ENCODE measurements around the gene C15orf39.
"Not testable (repeated sequence)": the region's sequence is repeated elsewhere in the genome, so short reads cannot be mapped to it uniquely, and the experiment has no call there.

The C15orf39 gene

GRCh38 chr15:75212200-75212858 lies 10.6 kb downstream of the C15orf39 start:
- TF ChIP-seq CTCF (conservative IDR thresholded peaks at IDR 0.05; ENCODE audit: low read depth, low read length) = no peak
- no peak for DNase-seq (ENCODE audit: low read depth)

DNA sequence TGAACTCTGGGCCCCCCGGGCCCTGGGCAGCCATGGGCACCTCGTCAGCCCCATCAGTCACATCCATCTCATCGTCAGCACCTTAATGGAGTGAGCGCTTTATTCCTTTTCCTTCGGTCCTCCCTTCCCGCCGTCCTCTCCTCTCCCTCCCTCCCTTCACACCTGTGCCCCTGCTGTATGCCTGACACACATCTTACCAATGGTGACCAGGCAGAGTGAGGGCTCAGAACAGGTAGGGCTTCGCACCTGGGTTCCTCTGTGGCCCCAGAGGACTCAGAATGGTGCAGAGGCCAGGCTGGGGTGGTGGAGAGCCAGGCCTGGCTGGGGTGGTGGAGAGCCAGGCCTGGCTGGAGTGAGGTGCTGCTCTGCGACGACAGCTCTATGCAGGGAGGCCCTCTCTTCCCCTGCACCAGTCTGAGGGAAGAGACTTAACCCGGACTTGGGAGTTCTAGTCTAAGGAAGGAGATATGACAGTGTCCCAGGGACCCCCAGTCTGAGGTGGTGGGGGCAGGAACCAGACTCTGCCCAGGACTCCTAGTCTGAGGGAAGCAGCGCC lies 11.6 kb downstream of the C15orf39 start:
- TF ChIP-seq CTCF (conservative IDR thresholded peaks at IDR 0.05; ENCODE audit: low read depth, low read length) = no peak
- no peak for DNase-seq (ENCODE audit: low read depth)
- H3K4me3 ChIP-seq (ENCODE audit: low read depth, low read length) = no peak overlapping the region

More at GRCh38 chr15:75212200-75212858, 10.6 kb downstream of the C15orf39 start:
- no peak overlapping the region for H3K4me3 ChIP-seq (ENCODE audit: low read depth, low read length)

- no peak overlapping the region for H3K4me3 ChIP-seq (ENCODE audit: low read depth, low read length)
- no peak for DNase-seq (ENCODE audit: low read depth)
- TF ChIP-seq CTCF (conservative IDR thresholded peaks at IDR 0.05; ENCODE audit: low read depth, low read length) = no peak
Observed at GRCh38 chr15:75213768-75214221, 12.1 kb downstream of the C15orf39 start.

DNA sequence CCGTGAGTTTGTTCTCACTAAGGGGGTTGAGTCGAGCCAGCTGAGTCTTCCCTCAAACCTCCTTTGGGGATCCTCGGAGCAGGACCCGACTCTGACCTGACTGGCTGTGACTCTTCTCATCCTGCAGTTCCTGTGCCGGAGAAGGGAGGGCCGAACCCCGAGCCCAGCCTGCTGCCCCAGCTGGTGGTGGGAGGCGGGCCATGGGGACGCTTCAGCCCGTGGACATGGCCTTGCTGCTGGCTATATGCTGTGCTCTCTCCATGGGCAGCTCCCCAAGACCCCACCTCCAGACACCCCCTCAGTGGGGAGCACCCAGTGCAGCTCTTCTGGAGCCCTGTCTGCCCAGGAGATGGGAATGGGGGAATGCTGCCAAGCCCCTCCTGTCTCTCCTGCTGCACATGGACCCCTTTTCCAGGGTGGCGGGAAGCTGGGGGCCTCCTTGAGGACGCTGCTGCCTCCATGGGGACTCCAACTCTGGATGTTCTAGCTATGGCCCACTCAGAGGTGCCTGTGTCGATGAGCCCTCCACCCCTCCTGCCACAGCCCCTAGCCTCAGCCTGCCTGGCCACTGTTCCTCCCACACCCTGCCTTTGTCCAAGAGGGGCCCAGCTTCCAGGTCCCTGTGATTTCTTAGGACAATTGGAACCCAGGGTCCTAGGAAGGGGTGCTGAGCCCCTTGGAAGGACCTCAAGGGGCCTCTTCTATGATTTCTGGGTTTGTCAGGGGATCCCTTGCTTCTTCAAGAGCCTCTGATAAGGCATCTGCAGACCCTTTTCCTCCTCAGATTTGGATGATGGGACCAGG lies 12.8 kb downstream of the C15orf39 start:
- no peak overlapping the region for H3K4me3 ChIP-seq (ENCODE audit: low read depth, low read length)
- DNase-seq (ENCODE audit: low read depth) = no peak
- no peak for TF ChIP-seq CTCF (conservative IDR thresholded peaks at IDR 0.05; ENCODE audit: low read depth, low read length)

- TF ChIP-seq CTCF (conservative IDR thresholded peaks at IDR 0.05; ENCODE audit: low read depth, low read length) = no peak
- H3K4me3 ChIP-seq (ENCODE audit: low read depth, low read length) = no peak overlapping the region
- DNase-seq (ENCODE audit: low read depth) = no peak
Observed at GRCh38 chr15:75215107-75216004, 13.7 kb downstream of the C15orf39 start.

GRCh38 chr15:75217012-75217411 lies 15.3 kb downstream of the C15orf39 start:
- H3K4me3 ChIP-seq (ENCODE audit: low read depth, low read length) = no peak overlapping the region
- no peak for TF ChIP-seq CTCF (conservative IDR thresholded peaks at IDR 0.05; ENCODE audit: low read depth, low read length)
- no peak for DNase-seq (ENCODE audit: low read depth)

- not testable (repeated sequence) for H3K4me3 ChIP-seq (ENCODE audit: low read depth, low read length); DNase-seq (ENCODE audit: low read depth)
Observed at GRCh38 chr15:75217574-75217973, 15.9 kb downstream of the C15orf39 start.

- not testable (repeated sequence) for H3K4me3 ChIP-seq (ENCODE audit: low read depth, low read length); DNase-seq (ENCODE audit: low read depth)
Observed at GRCh38 chr15:75219507-75219929, 17.8 kb downstream of the C15orf39 start.
